Testis (tissue), 2 donors: ENCODE measurements around the gene CABP2.

Experiments
- CTCF ChIP-seq, 3 experiments: fragments of 450-650 bp in 2 of 3; fragments of 200-600 bp in 1 of 3; sonication (generic) in 1 of 3; IDR thresholded peaks; one replicate each; pipeline ENCODE4 v1.5.1; 2016 to 2019; ENCODE audit warnings: antibody characterized with exemption in 3 of 3, mild to moderate bottlenecking in 2 of 3, moderate library complexity in 1 of 3
- POLR2A ChIP-seq: fragments of 450-650 bp; IDR thresholded peaks from one replicate; pipeline ENCODE4 v1.6.1; 2017; ENCODE audit warnings: antibody characterized with exemption, mild to moderate bottlenecking, moderate library complexity

- TF ChIP-seq CTCF (IDR thresholded peaks at IDR 0.05) (peak in 2 of 3 experiments; percentile 40), POLR2A (no peak)
Observed at GRCh38 chr11:67482827-67483798, 40.1 kb downstream of the CABP2 start, which contains the start of gene AIP.
